ENCODE data around the gene PRRX2. TPM values are rescaled to one million over a fixed set of nuclear protein-coding genes. Genes with fewer than 3 reads are reported as not detected.
"Not testable (repeated sequence)": the region's sequence is repeated elsewhere in the genome, so short reads cannot be mapped to it uniquely, and the experiment has no call there.

The PRRX2 gene
- total and polyA plus RNA-seq, 2 of the 13 experiments (the other 11 are each of a cell fraction or from before 2014, with no cell fraction given) = 0.05 TPM; not detected in 1

DNA sequence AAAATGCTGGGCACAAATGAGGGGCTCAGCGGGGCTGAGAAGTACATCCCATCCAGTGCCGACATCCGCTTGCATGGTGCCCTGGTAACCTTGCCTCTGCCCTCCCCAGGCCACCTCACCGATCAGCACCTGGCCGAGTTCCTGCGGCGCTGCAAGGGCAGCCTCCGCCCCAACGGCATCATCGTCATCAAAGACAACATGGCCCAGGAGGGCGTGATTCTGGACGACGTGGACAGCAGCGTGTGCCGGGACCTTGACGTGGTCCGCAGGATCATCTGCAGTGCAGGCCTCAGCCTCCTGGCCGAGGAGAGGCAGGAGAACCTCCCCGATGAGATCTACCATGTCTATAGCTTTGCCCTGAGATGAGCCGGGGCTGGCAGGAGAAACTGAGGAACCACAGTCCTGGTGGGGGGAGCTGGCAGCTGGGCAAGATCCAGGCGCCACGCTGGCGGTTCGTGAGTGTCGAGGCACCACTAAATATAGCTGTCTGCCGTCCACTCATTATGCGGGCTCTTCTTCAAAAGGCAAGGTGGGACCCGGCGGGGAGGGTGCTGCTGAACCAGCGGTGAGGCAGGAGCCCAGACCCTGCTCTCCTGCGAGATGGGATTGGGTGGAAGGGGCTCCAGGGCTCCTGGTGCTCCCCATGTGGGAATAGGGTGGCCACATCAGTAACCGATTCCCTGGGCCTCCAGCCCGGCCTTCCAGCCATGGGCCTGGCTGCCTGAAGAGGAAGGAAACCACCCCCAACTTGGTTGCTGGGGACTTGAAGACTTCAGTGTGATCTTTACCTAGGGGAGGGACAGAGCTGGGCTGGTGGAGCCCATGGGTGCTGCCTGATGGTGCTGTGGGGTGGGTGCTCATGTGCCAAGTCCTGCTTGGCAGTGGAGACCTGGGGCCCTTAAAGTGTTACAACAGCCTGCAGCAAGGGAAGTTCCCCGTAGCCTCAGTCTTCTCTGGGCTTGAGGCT lies 30.1 kb upstream of the PRRX2 start:
- intact Hi-C loops (cut with micrococcal nuclease; ENCODE audit: unreplicated experiment) (no loop called here), in situ Hi-C loops (cut with HindIII; ENCODE audit: extremely low pct_ligation_motif_present, low pct_unique_long_range_greater_than_20kb) (no loop called here)
- Histone ChIP-seq H3K79me2 (ENCODE audit: insufficient read depth, low read length) (peaks cover 38% of the 10 kb centered on the region), H3K9me3 (ENCODE audit: low read length) (no peaks in the 10 kb centered on the region), H3K4me3 (replicated peaks in 1 of 3; ENCODE audit: insufficient read depth in 1 of 3, low read depth in 2 of 3, low read length in 3 of 3) (no peak overlapping the region), H3K27ac (ENCODE audit: extremely low read length, insufficient read depth, low read length) (no peak overlapping the region), H3K4me2 (ENCODE audit: low read depth, low read length) (no peak overlapping the region), H2AFZ (ENCODE audit: low read length) (no peak overlapping the region), H3K36me3 (replicated peaks in 1 of 2; ENCODE audit: control insufficient read depth in 1 of 2, insufficient read depth in 2 of 2, low read length in 2 of 2) (peaks cover 49 to 84% of the 10 kb centered on the region in 2 experiments; a peak in 4 of 5 replicates), H4K20me1 (ENCODE audit: insufficient read depth, low read length) (peaks cover 22% of the 10 kb centered on the region), H3K27me3 (ENCODE audit: control insufficient read depth in 1 of 2, insufficient read depth in 2 of 2, low read length in 2 of 2) (no peaks in the 10 kb centered on the region), H3K9ac (ENCODE audit: insufficient read depth, low read depth, low read length) (no peak overlapping the region), H3K4me1 (ENCODE audit: insufficient read depth, low read length) (peaks cover 13% of the 10 kb centered on the region)
- ChIA-PET POLR2A (interaction anchor here (0.9 kb wide), 1 partner anchor 10 kb away, joined by 3 read pairs; the partner anchor contains the start of gene NTMT1), CTCF (ENCODE audit: low intra/inter-chr PET ratio, low total read pairs) (no interaction called here)
- FAIRE-seq (no peak), ATAC-seq (no peak), DNase-seq (ENCODE audit: low spot score) (no peak)
- TF ChIP-seq HMGA1 (CRISPR knock-in tag; conservative IDR thresholded peaks at IDR 0.05) = no peak
- no peak for TF ChIP-seq HNRNPUL1 (IDR thresholded peaks at IDR 0.05; ENCODE audit: low read depth, low read length)
- no peak for TF ChIP-seq ZNF326 (CRISPR knock-in tag; IDR thresholded peaks at IDR 0.05; ENCODE audit: borderline replicate concordance)
- 0 out of 2 replicates have a peak, but pooled peaks have one; percentile 52 for TF ChIP-seq PAF1 (CRISPR knock-in tag; IDR thresholded peaks at IDR 0.05)
- peak; percentile 12; the same call in 1 of the 2 replicates for TF ChIP-seq POLR2G (IDR thresholded peaks at IDR 0.05; ENCODE audit: low read depth, low read length)
- TF ChIP-seq, protein P1, sequence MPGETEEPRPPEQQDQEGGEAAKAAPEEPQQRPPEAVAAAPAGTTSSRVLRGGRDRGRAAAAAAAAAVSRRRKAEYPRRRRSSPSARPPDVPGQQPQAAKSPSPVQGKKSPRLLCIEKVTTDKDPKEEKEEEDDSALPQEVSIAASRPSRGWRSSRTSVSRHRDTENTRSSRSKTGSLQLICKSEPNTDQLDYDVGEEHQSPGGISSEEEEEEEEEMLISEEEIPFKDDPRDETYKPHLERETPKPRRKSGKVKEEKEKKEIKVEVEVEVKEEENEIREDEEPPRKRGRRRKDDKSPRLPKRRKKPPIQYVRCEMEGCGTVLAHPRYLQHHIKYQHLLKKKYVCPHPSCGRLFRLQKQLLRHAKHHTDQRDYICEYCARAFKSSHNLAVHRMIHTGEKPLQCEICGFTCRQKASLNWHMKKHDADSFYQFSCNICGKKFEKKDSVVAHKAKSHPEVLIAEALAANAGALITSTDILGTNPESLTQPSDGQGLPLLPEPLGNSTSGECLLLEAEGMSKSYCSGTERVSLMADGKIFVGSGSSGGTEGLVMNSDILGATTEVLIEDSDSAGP (CRISPR knock-in tag; IDR thresholded peaks at IDR 0.05; ENCODE audit: borderline replicate concordance) = peak; percentile 15; the same call in 1 of the 2 replicates
- TF ChIP-seq HDAC2 (CRISPR knock-in tag; IDR thresholded peaks at IDR 0.05) = no peak
- peak; percentile 67 for TF ChIP-seq RBFOX2 (IDR thresholded peaks at IDR 0.05; ENCODE audit: low read depth, low read length)
- TF ChIP-seq AGO2 (optimal IDR thresholded peaks at IDR 0.05; ENCODE audit: low read depth, low read length) = peak; percentile 78
- TF ChIP-seq PPARG (CRISPR knock-in tag; conservative IDR thresholded peaks at IDR 0.05) = no peak
- TF ChIP-seq, protein P2, sequence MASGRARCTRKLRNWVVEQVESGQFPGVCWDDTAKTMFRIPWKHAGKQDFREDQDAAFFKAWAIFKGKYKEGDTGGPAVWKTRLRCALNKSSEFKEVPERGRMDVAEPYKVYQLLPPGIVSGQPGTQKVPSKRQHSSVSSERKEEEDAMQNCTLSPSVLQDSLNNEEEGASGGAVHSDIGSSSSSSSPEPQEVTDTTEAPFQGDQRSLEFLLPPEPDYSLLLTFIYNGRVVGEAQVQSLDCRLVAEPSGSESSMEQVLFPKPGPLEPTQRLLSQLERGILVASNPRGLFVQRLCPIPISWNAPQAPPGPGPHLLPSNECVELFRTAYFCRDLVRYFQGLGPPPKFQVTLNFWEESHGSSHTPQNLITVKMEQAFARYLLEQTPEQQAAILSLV (CRISPR knock-in tag; IDR thresholded peaks at IDR 0.05; ENCODE audit: borderline replicate concordance) = no peak
- WGBS (ENCODE audit: low lambda C conversion rate) = 96% methylated on average over 21 of the region's 34 CpGs
- no TSS peak for BruUV-seq (replicated peaks)

DNA sequence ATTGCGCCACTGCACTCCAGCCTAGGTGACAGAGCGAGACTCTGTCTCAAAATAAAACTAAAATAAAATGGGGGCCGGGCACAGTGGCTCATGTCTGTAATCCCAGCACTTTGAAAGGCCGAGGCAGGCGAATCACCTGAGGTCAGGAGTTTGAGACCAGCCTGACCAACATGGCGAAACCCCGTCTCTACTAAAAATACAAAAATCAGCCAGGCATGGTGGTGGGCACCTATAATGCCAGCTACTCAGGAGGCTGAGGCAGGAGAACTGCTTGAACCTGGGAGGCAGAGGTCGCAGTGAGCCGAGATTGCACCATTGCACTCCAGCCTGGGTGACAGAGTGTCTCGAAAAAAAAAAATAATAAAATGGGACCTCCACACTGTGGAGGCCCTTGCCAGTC lies 29.1 kb upstream of the PRRX2 start:
- peaks cover 46 to 74% of the 10 kb centered on the region in 2 experiments; a peak in 4 of 5 replicates for H3K36me3 ChIP-seq (replicated peaks in 1 of 2; ENCODE audit: control insufficient read depth in 1 of 2, insufficient read depth in 2 of 2, low read length in 2 of 2)
- POLR2A ChIA-PET = interaction anchor here (0.9 to 1.6 kb wide), 2 partner anchors 8 to 12 kb away, joined by 3 to 5 read pairs; no protein-coding TSS in a partner anchor
- ATAC-seq; FAIRE-seq; H2AFZ ChIP-seq (ENCODE audit: low read length); H3K27ac ChIP-seq (ENCODE audit: extremely low read length, insufficient read depth, low read length); in situ Hi-C loops (cut with HindIII; ENCODE audit: extremely low pct_ligation_motif_present, low pct_unique_long_range_greater_than_20kb); CTCF ChIA-PET (ENCODE audit: low intra/inter-chr PET ratio, low total read pairs); H3K4me3 ChIP-seq (replicated peaks in 1 of 3; ENCODE audit: insufficient read depth in 1 of 3, low read depth in 2 of 3, low read length in 3 of 3); intact Hi-C loops (cut with micrococcal nuclease; ENCODE audit: unreplicated experiment); H3K27me3 ChIP-seq (ENCODE audit: control insufficient read depth in 1 of 2, insufficient read depth in 2 of 2, low read length in 2 of 2); H3K4me2 ChIP-seq (ENCODE audit: low read depth, low read length); H3K9me3 ChIP-seq (ENCODE audit: low read length); DNase-seq (ENCODE audit: low spot score); H3K9ac ChIP-seq (ENCODE audit: insufficient read depth, low read depth, low read length): not testable (repeated sequence)
- peaks cover 38% of the 10 kb centered on the region for H3K79me2 ChIP-seq (ENCODE audit: insufficient read depth, low read length)
- WGBS (ENCODE audit: low lambda C conversion rate) = 97% methylated on average over 10 of the region's 10 CpGs
- H4K20me1 ChIP-seq (ENCODE audit: insufficient read depth, low read length) = peaks cover 19% of the 10 kb centered on the region
- TSS peak; percentile 12 for BruUV-seq (replicated peaks)
- H3K4me1 ChIP-seq (ENCODE audit: insufficient read depth, low read length) = peaks cover 15% of the 10 kb centered on the region

Data from HepG2 (cell line).